Lower lobe of right lung (tissue), 2 donors: Measurements from ENCODE around the gene RABGGTA. TPM values are rescaled to one million over a fixed set of nuclear protein-coding genes. Genes with fewer than 3 reads are reported as not detected.
A peak's percentile ranks its signal among the peaks of the same experiment; 100 is the strongest.

Source experiments
- ATAC-seq, 2 donors: fragments of 200-7000 bp; cut with Tn5 transposase; one replicate each; pipeline ENCODE4 v1.9.1; 2020 to 2022; ENCODE audit warnings: mild to moderate bottlenecking in 2 of 2, moderate library complexity in 2 of 2
- DNase-seq: peaks from one replicate; pipeline ENCODE4 v3.0.0-alpha.2; 2020
- H3K27ac ChIP-seq: fragments of 200-600 bp; one replicate; pipeline ENCODE4 v1.8.0; 2022
- H3K27me3 ChIP-seq: fragments of 200-600 bp; one replicate; pipeline ENCODE4 v1.8.0; 2022; ENCODE audit warnings: low read depth
- H3K36me3 ChIP-seq: fragments of 200-600 bp; one replicate; pipeline ENCODE4 v1.8.0; 2022; ENCODE audit warnings: mild to moderate bottlenecking
- H3K4me1 ChIP-seq: fragments of 200-600 bp; one replicate; pipeline ENCODE4 v1.8.0; 2022
- H3K4me3 ChIP-seq: fragments of 200-600 bp; one replicate; pipeline ENCODE4 v1.8.0; 2022; ENCODE audit warnings: mild to moderate bottlenecking
- H3K9me3 ChIP-seq: fragments of 200-600 bp; one replicate; pipeline ENCODE4 v1.8.0; 2022
- intact Hi-C: fragments of 100-400 bp; cut with DNase I; formaldehyde crosslinking; loops from one replicate; pipeline ENCODE4 v1.11.0; 2022
- long read RNA-seq: library from polyadenylated mRNA; unstranded; transcript quantifications from one replicate; pipeline ENCODE4 v2.0.0, GENCODE V29; 2021
- total RNA-seq: library from RNA; stranded (reverse); fragmentation: NEBNext Ultra II Directional; extraction: Animal tissue kit (Norgen Biotek cat#: 25700); gene quantifications from one replicate; pipeline ENCODE4 v1.2.1, GENCODE V29; 2021
- TF ChIP-seq, protein P1 (sequence below): fragments of 200-600 bp; IDR thresholded peaks from one replicate; pipeline ENCODE4 v1.8.0; 2022; ENCODE audit warnings: antibody characterized with exemption, mild to moderate bottlenecking
- donor health status: DM: no; HTN: yes; CAD: no; lungs with severe emphysema.

The RABGGTA gene, protein sequence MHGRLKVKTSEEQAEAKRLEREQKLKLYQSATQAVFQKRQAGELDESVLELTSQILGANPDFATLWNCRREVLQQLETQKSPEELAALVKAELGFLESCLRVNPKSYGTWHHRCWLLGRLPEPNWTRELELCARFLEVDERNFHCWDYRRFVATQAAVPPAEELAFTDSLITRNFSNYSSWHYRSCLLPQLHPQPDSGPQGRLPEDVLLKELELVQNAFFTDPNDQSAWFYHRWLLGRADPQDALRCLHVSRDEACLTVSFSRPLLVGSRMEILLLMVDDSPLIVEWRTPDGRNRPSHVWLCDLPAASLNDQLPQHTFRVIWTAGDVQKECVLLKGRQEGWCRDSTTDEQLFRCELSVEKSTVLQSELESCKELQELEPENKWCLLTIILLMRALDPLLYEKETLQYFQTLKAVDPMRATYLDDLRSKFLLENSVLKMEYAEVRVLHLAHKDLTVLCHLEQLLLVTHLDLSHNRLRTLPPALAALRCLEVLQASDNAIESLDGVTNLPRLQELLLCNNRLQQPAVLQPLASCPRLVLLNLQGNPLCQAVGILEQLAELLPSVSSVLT
- 50.4 TPM for total RNA-seq
- long read RNA-seq, transcript RABGGTA-201 (17 exons, 2,088 nt): major isoform, 32 of 74 reads
- long read RNA-seq, transcript RABGGTA-202 (16 exons, 2,265 nt): minor isoform, 10 of 74 reads
- long read RNA-seq, partial matches to known transcripts: 13 of 74 reads
- long read RNA-seq, other reads (novel, unspliced or antisense): 17 of 74 reads

DNA sequence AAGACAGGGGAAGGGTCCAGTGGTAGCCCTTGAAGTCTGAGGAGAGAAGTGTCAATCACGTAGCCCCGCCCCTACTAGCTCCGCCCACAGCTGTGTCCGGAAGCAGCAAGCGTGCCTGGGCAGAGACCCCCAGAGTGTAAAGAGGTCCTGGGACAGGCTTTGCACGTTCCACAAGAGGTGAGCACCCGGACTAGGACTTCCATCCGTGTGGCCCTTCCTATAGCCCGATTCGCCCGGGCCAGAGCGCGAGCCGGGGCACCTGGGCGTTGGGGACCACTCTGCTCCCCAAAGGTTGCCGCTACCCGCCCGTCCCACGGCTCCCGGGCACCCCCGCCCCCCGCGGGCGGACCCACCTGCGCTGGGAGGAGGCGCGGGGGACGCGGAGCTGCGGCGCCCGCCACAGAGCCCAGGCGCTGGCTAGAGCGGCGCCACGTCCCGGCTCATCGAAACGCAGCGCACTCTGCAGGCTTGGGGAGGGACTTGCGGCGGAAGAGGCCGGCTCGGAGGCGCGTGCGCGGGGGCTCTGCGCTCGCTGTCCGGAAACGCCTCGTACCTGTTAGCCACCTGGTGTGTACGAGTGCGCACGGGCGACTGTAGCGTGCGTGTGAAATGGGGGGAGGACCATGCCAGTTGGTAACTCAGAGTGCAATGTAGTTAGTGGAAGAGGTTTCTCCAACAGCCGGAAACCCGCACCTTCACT lies at the start of gene RABGGTA:
Gene RABGGTA (minus strand): TSS at position 464 of the 700 bp plus-strand sequence. CDS start 482 bp downstream, outside the sequence.
- H3K36me3 ChIP-seq: peaks cover 40% of the 10 kb centered on the region
- intact Hi-C loops: no loop called here
- peak within 1 kb of the TSS; percentile 98 for H3K27ac ChIP-seq
- ATAC-seq (peak; percentile 91 to 95), DNase-seq (peak; percentile 94)
- no peaks in the 10 kb centered on the region for H3K9me3 ChIP-seq
- H3K4me1 ChIP-seq: peaks cover 49% of the 10 kb centered on the region
- peak within 1 kb of the TSS; percentile 74 for H3K4me3 ChIP-seq
- TF ChIP-seq, protein P1, sequence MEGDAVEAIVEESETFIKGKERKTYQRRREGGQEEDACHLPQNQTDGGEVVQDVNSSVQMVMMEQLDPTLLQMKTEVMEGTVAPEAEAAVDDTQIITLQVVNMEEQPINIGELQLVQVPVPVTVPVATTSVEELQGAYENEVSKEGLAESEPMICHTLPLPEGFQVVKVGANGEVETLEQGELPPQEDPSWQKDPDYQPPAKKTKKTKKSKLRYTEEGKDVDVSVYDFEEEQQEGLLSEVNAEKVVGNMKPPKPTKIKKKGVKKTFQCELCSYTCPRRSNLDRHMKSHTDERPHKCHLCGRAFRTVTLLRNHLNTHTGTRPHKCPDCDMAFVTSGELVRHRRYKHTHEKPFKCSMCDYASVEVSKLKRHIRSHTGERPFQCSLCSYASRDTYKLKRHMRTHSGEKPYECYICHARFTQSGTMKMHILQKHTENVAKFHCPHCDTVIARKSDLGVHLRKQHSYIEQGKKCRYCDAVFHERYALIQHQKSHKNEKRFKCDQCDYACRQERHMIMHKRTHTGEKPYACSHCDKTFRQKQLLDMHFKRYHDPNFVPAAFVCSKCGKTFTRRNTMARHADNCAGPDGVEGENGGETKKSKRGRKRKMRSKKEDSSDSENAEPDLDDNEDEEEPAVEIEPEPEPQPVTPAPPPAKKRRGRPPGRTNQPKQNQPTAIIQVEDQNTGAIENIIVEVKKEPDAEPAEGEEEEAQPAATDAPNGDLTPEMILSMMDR: peak; percentile 75
- H3K27me3 ChIP-seq: no peaks in the 10 kb centered on the region

DNA sequence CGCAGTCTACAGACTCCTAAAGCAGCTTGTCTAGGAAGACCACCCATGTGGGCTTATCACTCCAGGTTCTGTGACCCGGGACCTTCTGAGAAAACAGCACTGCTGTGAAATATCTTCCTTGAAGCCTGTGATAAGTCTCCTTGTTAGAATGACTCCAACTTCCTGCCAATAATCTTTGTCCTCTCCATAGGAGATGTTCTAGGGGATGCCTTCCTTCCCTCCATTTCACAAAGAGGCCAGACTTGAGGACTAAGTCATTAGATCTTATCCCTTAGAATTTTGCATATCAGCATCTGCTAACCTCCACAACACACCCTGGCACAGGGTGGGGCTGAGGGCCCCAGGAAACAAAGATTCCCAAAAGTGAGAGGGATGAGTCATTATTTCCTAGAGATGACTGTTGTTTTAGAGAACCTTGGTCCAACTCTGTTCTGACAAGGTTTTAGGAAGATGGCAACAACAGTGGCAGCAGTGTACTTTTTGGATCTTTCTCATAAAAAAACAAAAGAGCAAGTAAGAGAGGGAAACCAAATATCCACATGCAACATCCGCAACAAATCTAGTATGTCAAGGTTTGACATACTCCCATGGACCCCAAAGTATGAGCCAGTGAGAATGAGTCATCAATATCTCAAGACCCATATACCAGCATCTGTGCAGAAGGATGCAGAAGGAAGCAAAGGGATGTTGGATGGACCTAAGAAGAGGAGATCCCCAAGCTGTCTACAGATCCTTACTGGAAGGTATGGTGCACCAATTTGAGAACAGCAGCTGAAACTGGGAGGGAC lies 45.9 kb upstream of the RABGGTA start:
- no peak for ATAC-seq
- intact Hi-C loops: no loop called here
- TF ChIP-seq, protein P1: no peak
- DNase-seq: no peak
- Histone ChIP-seq H3K4me1 (peaks cover 51% of the 10 kb centered on the region), H3K27ac (no peak overlapping the region), H3K36me3 (peaks cover 6% of the 10 kb centered on the region), H3K4me3 (no peak overlapping the region), H3K27me3 (no peaks in the 10 kb centered on the region), H3K9me3 (no peaks in the 10 kb centered on the region)

DNA sequence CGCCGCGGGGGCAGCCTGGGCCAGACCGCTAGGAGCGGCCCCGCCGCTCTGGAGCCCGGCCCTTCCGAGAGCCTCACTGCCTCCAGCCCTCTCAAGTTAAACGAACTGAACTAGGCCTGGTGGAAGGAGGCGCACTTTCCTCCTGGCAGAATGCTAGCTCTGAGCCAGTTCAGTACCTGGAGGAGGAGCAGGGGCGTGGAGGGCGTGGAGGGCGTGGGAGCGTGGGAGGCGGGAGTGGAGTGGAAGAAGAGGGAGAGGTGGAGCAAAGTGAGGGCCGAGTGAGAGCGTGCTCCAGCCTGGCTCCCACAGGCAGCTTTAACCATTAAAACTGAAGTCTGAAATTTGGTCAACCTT lies 45.2 kb upstream of the RABGGTA start:
- DNase-seq (no peak), ATAC-seq (peak; percentile 1 to 4)
- Histone ChIP-seq H3K27me3 (no peaks in the 10 kb centered on the region), H3K4me3 (peak overlapping the region; percentile 19), H3K27ac (peak overlapping the region; percentile 92), H3K4me1 (peaks cover 58% of the 10 kb centered on the region), H3K9me3 (no peaks in the 10 kb centered on the region), H3K36me3 (peaks cover 2% of the 10 kb centered on the region)
- intact Hi-C loops: no loop called here
- TF ChIP-seq, protein P1: no peak

DNA sequence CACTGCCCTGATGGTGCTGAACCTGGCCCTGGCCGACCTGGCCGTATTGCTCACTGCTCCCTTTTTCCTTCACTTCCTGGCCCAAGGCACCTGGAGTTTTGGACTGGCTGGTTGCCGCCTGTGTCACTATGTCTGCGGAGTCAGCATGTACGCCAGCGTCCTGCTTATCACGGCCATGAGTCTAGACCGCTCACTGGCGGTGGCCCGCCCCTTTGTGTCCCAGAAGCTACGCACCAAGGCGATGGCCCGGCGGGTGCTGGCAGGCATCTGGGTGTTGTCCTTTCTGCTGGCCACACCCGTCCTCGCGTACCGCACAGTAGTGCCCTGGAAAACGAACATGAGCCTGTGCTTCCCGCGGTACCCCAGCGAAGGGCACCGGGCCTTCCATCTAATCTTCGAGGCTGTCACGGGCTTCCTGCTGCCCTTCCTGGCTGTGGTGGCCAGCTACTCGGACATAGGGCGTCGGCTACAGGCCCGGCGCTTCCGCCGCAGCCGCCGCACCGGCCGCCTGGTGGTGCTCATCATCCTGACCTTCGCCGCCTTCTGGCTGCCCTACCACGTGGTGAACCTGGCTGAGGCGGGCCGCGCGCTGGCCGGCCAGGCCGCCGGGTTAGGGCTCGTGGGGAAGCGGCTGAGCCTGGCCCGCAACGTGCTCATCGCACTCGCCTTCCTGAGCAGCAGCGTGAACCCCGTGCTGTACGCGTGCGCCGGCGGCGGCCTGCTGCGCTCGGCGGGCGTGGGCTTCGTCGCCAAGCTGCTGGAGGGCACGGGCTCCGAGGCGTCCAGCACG lies 44.6 kb upstream of the RABGGTA start:
- no peaks in the 10 kb centered on the region for H3K36me3 ChIP-seq
- TF ChIP-seq, protein P1: peak; percentile 38
- H3K9me3 ChIP-seq: no peaks in the 10 kb centered on the region
- DNase-seq (peak; percentile 71), ATAC-seq (peak; percentile 38 to 56)
- peaks cover 64% of the 10 kb centered on the region for H3K4me1 ChIP-seq
- H3K27ac ChIP-seq: peak overlapping the region; percentile 92
- no peaks in the 10 kb centered on the region for H3K27me3 ChIP-seq
- intact Hi-C loops: no loop called here
- peak overlapping the region; percentile 19 for H3K4me3 ChIP-seq
